Adrenal gland (tissue), 12 donors: ENCODE results near the gene MFF. TPM values are rescaled to one million over a fixed set of nuclear protein-coding genes. Genes with fewer than 3 reads are reported as not detected.

Experiments
- DNase-seq, 7 donors: peaks; one replicate each; pipeline ENCODE4 v3.0.0-alpha.2; 2019 to 2020
- H3K27ac ChIP-seq, 5 donors: fragments of 200-600 bp; sonication (generic) in 4 of 5; 1 replicate in 3 of 5; 2 replicates in 2 of 5; pipeline versions ENCODE4 v1.5.1 to v1.8.0; 2016 to 2020; ENCODE audit warnings: mild to moderate bottlenecking in 1 of 5
- H3K27me3 ChIP-seq: fragments of 200-600 bp; 2 replicates; pipeline ENCODE4 v1.8.0; 2021
- H3K36me3 ChIP-seq, 2 donors: fragments of 200-600 bp; replicated peaks in 1 of 2; 1 replicate in 1 of 2; 2 replicates in 1 of 2; pipeline versions ENCODE4 v1.5.1 to v1.8.0; 2018 to 2022
- H3K4me1 ChIP-seq, 2 donors: fragments of 200-600 bp; replicated peaks in 1 of 2; 1 replicate in 1 of 2; 2 replicates in 1 of 2; pipeline versions ENCODE4 v1.5.1 to v1.8.0; 2018 to 2021
- H3K4me3 ChIP-seq, 4 donors: fragments of 200-600 bp; sonication (generic) in 3 of 4; one replicate each; pipeline ENCODE4 v1.5.1; 2016 to 2018
- H3K9me3 ChIP-seq, 3 donors: fragments of 200-600 bp; sonication (generic) in 1 of 3; replicated peaks in 1 of 3; 1 replicate in 2 of 3; 2 replicates in 1 of 3; pipeline versions ENCODE4 v1.5.1 to v1.8.0; 2016 to 2021
- CTCF ChIP-seq, 6 experiments: fragments of 450-650 bp in 4 of 6; fragments of 200-600 bp in 2 of 6; sonication (generic) in 1 of 6; IDR thresholded peaks; 1 replicate in 5 of 6; 2 replicates in 1 of 6; pipeline versions ENCODE4 v1.5.1 to v1.8.0; 2016 to 2021; ENCODE audit warnings: antibody characterized with exemption in 6 of 6, mild to moderate bottlenecking in 2 of 6, moderate library complexity in 1 of 6
- POLR2A ChIP-seq, 2 donors: fragments of 450-650 bp; IDR thresholded peaks; one replicate each; pipeline ENCODE4 v1.6.1; 2017; ENCODE audit warnings: antibody characterized with exemption in 2 of 2, mild to moderate bottlenecking in 2 of 2, moderate library complexity in 1 of 2
- WGBS, 4 donors: extraction: QIAGEN DNeasy Blood & Tissue Kit in 2 of 4; methylation state at CpG; one replicate each; pipeline versions ENCODE4 v1.1.5 to v1.1.7; 2013 to 2017; 5-methylcytosine and 5-hydroxymethylcytosine counted together
- intact Hi-C, 2 donors: fragments of 100-400 bp; cut with DNase I; formaldehyde crosslinking; loops; one replicate each; pipeline versions ENCODE4 v1.14.1 to v1.15.0; 2022 to 2023
- polyA plus RNA-seq, 3 donors: library from polyadenylated mRNA; stranded (reverse); fragments of 200-250 nt in 2 of 3; fragments of 350-450 nt in 1 of 3; fragmentation: Illumina TruSeq in 1 of 3; extraction: RNeasy Lipid Tissue Mini Kit (QIAGEN cat#74804) in 1 of 3; gene quantifications; one replicate each; pipeline ENCODE4 v1.2.3, GENCODE V29; 2013 to 2014
- total RNA-seq, 9 donors: library from RNA; depleted of rRNA in 4 of 9; stranded (reverse); fragments of >200 nt in 4 of 9; fragments of 120-200 nt in 1 of 9; fragmentation: NEBNext Ultra II Directional in 1 of 9; extraction: Animal tissue kit (Norgen Biotek cat#: 25700) in 1 of 9; gene quantifications; one replicate each; pipeline versions ENCODE4 v1.1.0 to v1.2.4, GENCODE V29; 2013 to 2023
- donor health status: healthy with polysubstance abuse.
- donor health status: Bipolar disorder and iron deficiency.
- donor health status: DM: yes; HTN: yes; CAD: no.
- donor health status: DM: no; HTN: no; CAD: no.
- donor health status: DM: no; HTN: no; CAD: no.
- donor health status: DM: yes; HTN: yes; CAD: no.

MFF gene
- total and polyA plus RNA-seq, 12 donors, result 58.0 to 156 (median 104) TPM

DNA sequence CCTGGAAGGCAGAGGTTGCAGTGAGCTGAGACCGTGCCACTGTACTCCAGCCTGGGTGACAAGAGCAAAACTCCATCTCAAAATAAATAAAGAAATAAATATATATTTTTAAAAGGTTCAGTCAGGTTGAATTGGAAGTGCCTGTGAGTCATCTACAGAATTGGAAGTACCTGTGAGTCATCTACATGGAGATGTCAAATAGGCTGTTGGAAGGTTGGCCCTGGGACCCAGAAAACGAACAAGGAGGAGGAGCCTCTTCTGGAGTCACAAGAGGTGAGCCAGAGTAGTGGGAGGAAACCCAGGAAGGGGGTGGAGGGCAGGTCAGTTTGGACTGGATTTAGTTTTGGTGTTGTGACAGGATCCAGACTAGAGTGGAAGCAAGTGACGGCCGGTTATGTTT lies 77.9 kb downstream of the MFF start:
- peak in 1 of 7 donors; percentile 31 for DNase-seq
- Histone ChIP-seq H3K36me3 (no peaks in the 10 kb centered on the region), H3K27me3 (no peaks in the 10 kb centered on the region), H3K4me3 (no peak overlapping the region), H3K9me3 (no peaks in the 10 kb centered on the region), H3K27ac (no peak overlapping the region), H3K4me1 (peaks cover 10 to 16% of the 10 kb centered on the region in 2 donors)
- TF ChIP-seq CTCF (IDR thresholded peaks at IDR 0.05) (no peak), POLR2A (IDR thresholded peaks at IDR 0.05) (no peak)
- intact Hi-C loops, result loop anchor here in 1 of 2 donors (5.0 kb wide), 1 partner anchor 364 kb away; no protein-coding TSS in a partner anchor
- 52 to 60% (median 56%) methylated on average over 4 of the region's 4 CpGs for WGBS, 4 donors

- TF ChIP-seq POLR2A (IDR thresholded peaks at IDR 0.05), result no peak
- TF ChIP-seq CTCF (IDR thresholded peaks at IDR 0.05), result peak in 2 of 6 experiments; percentile 8 to 26
- Histone ChIP-seq H3K9me3 (no peaks in the 10 kb centered on the region), H3K4me3 (no peak overlapping the region), H3K27me3 (no peaks in the 10 kb centered on the region), H3K27ac (no peak overlapping the region), H3K36me3 (no peaks in the 10 kb centered on the region), H3K4me1 (peaks cover 10 to 16% of the 10 kb centered on the region in 2 donors)
- no peak for DNase-seq
- 79 to 90% (median 88%) methylated on average over 4 of the region's 4 CpGs for WGBS, 4 donors
- intact Hi-C loops, result loop anchor here (5.0 kb wide), 2 partner anchors 68 to 363 kb away; partner anchors contain the start of gene AGFG1 (in 1 of the 2)
Observed at GRCh38 chr2:227404585-227405271, 79.7 kb downstream of the MFF start.

DNA sequence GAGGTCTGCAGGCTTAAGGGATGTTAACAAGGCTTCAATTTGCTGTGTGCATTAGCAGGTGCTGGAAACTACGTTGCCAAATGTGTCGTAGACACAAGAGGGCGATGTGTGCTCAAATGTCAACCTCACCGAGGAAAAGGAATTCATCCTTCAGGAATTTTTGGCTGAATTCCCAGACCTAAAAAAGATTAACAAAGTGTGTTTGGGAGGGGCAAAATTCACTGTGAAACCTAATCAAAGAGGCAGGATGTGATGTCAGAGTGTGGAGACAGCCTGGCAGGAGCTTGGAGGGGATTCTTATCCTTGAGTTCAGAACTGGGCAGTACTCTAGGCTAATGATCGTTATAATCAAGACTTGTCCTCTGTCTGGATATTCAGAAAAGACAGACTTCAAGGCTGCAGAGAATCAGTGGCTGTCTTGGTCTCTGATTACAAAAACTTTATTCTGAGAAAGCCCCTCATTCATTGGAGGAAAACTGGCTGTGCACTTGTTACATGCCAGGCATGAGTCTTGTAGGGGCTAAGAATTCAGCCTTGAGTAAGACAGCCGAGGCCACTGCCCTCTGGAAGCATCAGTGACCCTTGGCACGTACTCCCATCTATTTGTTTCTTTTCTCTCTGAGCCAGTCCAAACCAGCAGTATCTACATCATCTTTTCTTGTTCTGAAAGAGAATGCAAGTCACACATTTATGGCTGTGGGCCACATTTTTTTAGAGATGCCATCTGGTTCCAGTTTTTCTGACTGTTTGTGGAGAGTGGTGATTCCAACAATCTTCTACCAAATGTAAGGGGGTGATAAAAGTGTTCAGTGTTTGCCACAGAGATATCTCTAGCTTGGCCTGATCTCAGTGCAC lies 81.4 kb downstream of the MFF start:
- WGBS, 4 donors, result 2 to 3% (median 2%) methylated on average over 7 of the region's 7 CpGs
- peak; percentile 75 to 91 (median 82) for DNase-seq
- Histone ChIP-seq H3K4me3 (no peak overlapping the region), H3K36me3 (no peaks in the 10 kb centered on the region), H3K9me3 (no peaks in the 10 kb centered on the region), H3K27me3 (no peaks in the 10 kb centered on the region), H3K4me1 (peaks cover 10 to 16% of the 10 kb centered on the region in 2 donors), H3K27ac (peak overlapping the region; percentile 52 to 95 (median 76))
- peak; percentile 42 to 86 (median 74) for TF ChIP-seq CTCF (IDR thresholded peaks at IDR 0.05)
- no peak for TF ChIP-seq POLR2A (IDR thresholded peaks at IDR 0.05)
- intact Hi-C loops, result loop anchor here in 1 of 2 donors (5.0 kb wide), 2 partner anchors 66 to 361 kb away; partner anchors contain the start of gene AGFG1

Other genes with a start within 250 kb of the MFF start
- gene COL4A4, start 161.0 kb upstream of the MFF start, total RNA-seq, result 10 to 100 TPM in 8 of 9 donors, under 1 TPM in 1; 0.44 to 41.6 (median 25.9) TPM
- gene COL4A4, start 161.0 kb upstream of the MFF start, polyA plus RNA-seq, result 10 to 100 TPM in 1 of 3 donors, 1 to 10 TPM in 2; 4.3 to 12.3 (median 7.4) TPM
- gene COL4A3, start 160.6 kb upstream of the MFF start, total RNA-seq, result 10 to 100 TPM in 7 of 9 donors, 1 to 10 TPM in 1, under 1 TPM in 1; 0.22 to 51.0 (median 19.0) TPM
- gene COL4A3, start 160.6 kb upstream of the MFF start, polyA plus RNA-seq, result 10 to 100 TPM in 2 of 3 donors, 1 to 10 TPM in 1; 4.3 to 53.6 (median 35.1) TPM
- under 1 TPM in 1 of 9 donors, not detected in 8; 0.14 TPM for gene TM4SF20, start 54.1 kb downstream of the MFF start, total RNA-seq
- gene TM4SF20, start 54.1 kb downstream of the MFF start, polyA plus RNA-seq, result not detected
- gene SCYGR1, start 62.7 kb downstream of the MFF start, total RNA-seq, result not detected
- gene SCYGR1, start 62.7 kb downstream of the MFF start, polyA plus RNA-seq, result not detected
- gene AGFG1, start 146.9 kb downstream of the MFF start, total RNA-seq, result 100 to 1,000 TPM in 2 of 9 donors, 10 to 100 TPM in 7; 40.1 to 117 (median 66.0) TPM
- 100 to 1,000 TPM in 1 of 3 donors, 10 to 100 TPM in 2; 13.5 to 108 (median 19.7) TPM for gene AGFG1, start 146.9 kb downstream of the MFF start, polyA plus RNA-seq